Right lobe of liver (tissue), 6 donors: Measurements from ENCODE around the gene MTMR4. TPM values are rescaled to one million over a fixed set of nuclear protein-coding genes. Genes with fewer than 3 reads are reported as not detected.

Source experiments
- ATAC-seq, 4 donors: fragments of 200-7000 bp; cut with Tn5 transposase; one replicate each; pipeline ENCODE4 v1.9.1; 2020; ENCODE audit warnings: mild to moderate bottlenecking in 4 of 4, moderate library complexity in 4 of 4
- DNase-seq, 3 donors: peaks; one replicate each; pipeline ENCODE4 v3.0.0-alpha.2; 2020
- H3K27ac ChIP-seq, 3 donors: fragments of 200-600 bp; one replicate each; pipeline ENCODE4 v1.8.0; 2022
- H3K27me3 ChIP-seq, 2 donors: fragments of 200-600 bp; one replicate each; pipeline ENCODE4 v1.8.0; 2022
- H3K36me3 ChIP-seq, 4 donors: fragments of 200-600 bp; sonication (generic) in 1 of 4; one replicate each; pipeline versions ENCODE4 v1.5.1 to v1.8.0; 2017 to 2022; ENCODE audit warnings: control low read depth in 1 of 4
- H3K4me1 ChIP-seq, 4 donors: fragments of 200-600 bp; sonication (generic) in 1 of 4; one replicate each; pipeline versions ENCODE4 v1.5.1 to v1.8.0; 2017 to 2022; ENCODE audit warnings: control low read depth in 1 of 4
- H3K4me3 ChIP-seq, 3 donors: fragments of 200-600 bp; one replicate each; pipeline ENCODE4 v1.8.0; 2022
- H3K9me3 ChIP-seq, 4 donors: fragments of 200-600 bp; sonication (generic) in 1 of 4; one replicate each; pipeline versions ENCODE4 v1.5.1 to v1.8.0; 2017 to 2022; ENCODE audit warnings: control low read depth in 1 of 4
- CTCF ChIP-seq, 4 donors: fragments of 200-600 bp in 3 of 4; fragments of 450-650 bp in 1 of 4; IDR thresholded peaks; one replicate each; pipeline versions ENCODE4 v1.5.1 to v1.8.0; 2016 to 2022; ENCODE audit warnings: antibody characterized with exemption in 4 of 4, mild to moderate bottlenecking in 2 of 4
- POLR2A ChIP-seq: fragments of 450-650 bp; IDR thresholded peaks from one replicate; pipeline ENCODE4 v1.6.1; 2017; ENCODE audit warnings: antibody characterized with exemption, mild to moderate bottlenecking
- WGBS: methylation state at CpG from one replicate; pipeline ENCODE4 v1.1.6; 2018; ENCODE audit warnings: low coverage, low lambda C conversion rate; ENCODE audit not compliant: insufficient coverage; ENCODE audit errors: missing lambda C conversion rate; 5-methylcytosine and 5-hydroxymethylcytosine counted together
- intact Hi-C, 2 donors: fragments of 100-400 bp; cut with DNase I; formaldehyde crosslinking; loops; one replicate each; pipeline versions ENCODE4 v1.11.2 to v1.14.1; 2022
- total RNA-seq, 6 experiments: library from RNA; depleted of rRNA in 2 of 6; stranded (reverse); fragments of >200 nt in 2 of 6; fragmentation: NEBNext Ultra II Directional in 3 of 6; extraction: Animal tissue kit (Norgen Biotek cat#: 25700) in 3 of 6; gene quantifications; one replicate each; pipeline versions ENCODE4 v1.1.0 to v1.2.4, GENCODE V29; 2016 to 2023
- donor health status: DM: no; HTN: yes; CAD: no.
- donor health status: DM: no; HTN: no; CAD: no.
- donor health status: DM: no; HTN: no; CAD: no.
- donor health status: DM: no; HTN: yes; CAD: no.
- donor health status: DM: no; HTN: yes; CAD: no.

Gene MTMR4
- total RNA-seq, 6 experiments from 2014 or later: 46.4 to 101 (median 59.7) TPM

- no peak overlapping the region for H3K4me3 ChIP-seq
- 40% methylated on average over 4 of the region's 4 CpGs for WGBS
- no peaks in the 10 kb centered on the region for H3K4me1 ChIP-seq
- peaks cover 15 to 96% (median 59%) of the 10 kb centered on the region in 4 donors for H3K36me3 ChIP-seq
- intact Hi-C loops: no loop called here
- TF ChIP-seq CTCF (IDR thresholded peaks at IDR 0.05) (no peak), POLR2A (no peak)
- H3K9me3 ChIP-seq: no peaks in the 10 kb centered on the region
- no peak overlapping the region for H3K27ac ChIP-seq
- DNase-seq (no peak), ATAC-seq (no peak)
- no peaks in the 10 kb centered on the region for H3K27me3 ChIP-seq
Observed at GRCh38 chr17:58493506-58493905, 20.9 kb downstream of the MTMR4 start.

- intact Hi-C loops: no loop called here
- 94% methylated on average over 9 of the region's 11 CpGs for WGBS
- ATAC-seq (no peak), DNase-seq (no peak)
- Histone ChIP-seq H3K36me3 (peaks cover 15 to 93% (median 56%) of the 10 kb centered on the region in 4 donors), H3K27me3 (no peaks in the 10 kb centered on the region), H3K9me3 (no peaks in the 10 kb centered on the region), H3K27ac (no peak overlapping the region), H3K4me3 (no peak overlapping the region), H3K4me1 (no peaks in the 10 kb centered on the region)
- TF ChIP-seq POLR2A (no peak), CTCF (IDR thresholded peaks at IDR 0.05) (no peak)
Observed at GRCh38 chr17:58492238-58493121, 22.0 kb downstream of the MTMR4 start.

GRCh38 chr17:58491510-58492045 lies 22.9 kb downstream of the MTMR4 start:
- no peaks in the 10 kb centered on the region for H3K4me1 ChIP-seq
- intact Hi-C loops: no loop called here
- WGBS: 93% methylated on average over 6 of the region's 6 CpGs
- H3K27me3 ChIP-seq: no peaks in the 10 kb centered on the region
- ATAC-seq: no peak
- TF ChIP-seq CTCF (IDR thresholded peaks at IDR 0.05): no peak
- TF ChIP-seq POLR2A: no peak
- H3K27ac ChIP-seq: no peak overlapping the region
- H3K4me3 ChIP-seq: no peak overlapping the region
- peaks cover 15 to 86% (median 51%) of the 10 kb centered on the region in 4 donors for H3K36me3 ChIP-seq
- no peak for DNase-seq
- no peaks in the 10 kb centered on the region for H3K9me3 ChIP-seq

GRCh38 chr17:58488428-58488890 lies 26.0 kb downstream of the MTMR4 start:
- TF ChIP-seq CTCF (IDR thresholded peaks at IDR 0.05) (no peak), POLR2A (no peak)
- H3K36me3 ChIP-seq: peaks cover 15 to 54% (median 33%) of the 10 kb centered on the region in 4 donors
- no peaks in the 10 kb centered on the region for H3K9me3 ChIP-seq
- 93% methylated on average over 9 of the region's 26 CpGs for WGBS
- H3K4me1 ChIP-seq: peaks cover 0 to 8% (median 0%) of the 10 kb centered on the region in 4 donors
- no peaks in the 10 kb centered on the region for H3K27me3 ChIP-seq
- intact Hi-C loops: no loop called here
- ATAC-seq: no peak
- DNase-seq: no peak
- no peak overlapping the region for H3K4me3 ChIP-seq
- H3K27ac ChIP-seq: no peak overlapping the region
